Measurements from ENCODE around the gene FAM200B.

DNA sequence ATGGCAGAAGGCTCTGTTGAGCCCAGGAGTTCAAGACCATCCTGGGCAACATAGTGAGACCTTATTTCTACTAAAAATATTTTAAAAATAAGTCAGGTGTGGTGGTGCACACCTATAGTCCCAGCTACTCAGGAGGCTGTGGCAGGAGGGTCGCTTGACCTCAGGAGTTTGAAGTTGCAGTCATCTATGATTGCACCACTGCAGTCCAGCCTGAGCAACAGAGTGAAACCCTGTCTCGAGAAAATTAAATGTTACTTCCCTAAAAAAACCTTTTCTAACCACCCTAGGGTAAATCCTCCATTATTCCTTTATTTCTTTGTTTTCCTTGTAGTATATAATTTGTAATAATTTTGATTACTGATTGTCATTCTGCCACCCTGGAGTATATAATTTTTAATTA lies 7.9 kb downstream of the FAM200B start:
- TF ChIP-seq, protein P1, sequence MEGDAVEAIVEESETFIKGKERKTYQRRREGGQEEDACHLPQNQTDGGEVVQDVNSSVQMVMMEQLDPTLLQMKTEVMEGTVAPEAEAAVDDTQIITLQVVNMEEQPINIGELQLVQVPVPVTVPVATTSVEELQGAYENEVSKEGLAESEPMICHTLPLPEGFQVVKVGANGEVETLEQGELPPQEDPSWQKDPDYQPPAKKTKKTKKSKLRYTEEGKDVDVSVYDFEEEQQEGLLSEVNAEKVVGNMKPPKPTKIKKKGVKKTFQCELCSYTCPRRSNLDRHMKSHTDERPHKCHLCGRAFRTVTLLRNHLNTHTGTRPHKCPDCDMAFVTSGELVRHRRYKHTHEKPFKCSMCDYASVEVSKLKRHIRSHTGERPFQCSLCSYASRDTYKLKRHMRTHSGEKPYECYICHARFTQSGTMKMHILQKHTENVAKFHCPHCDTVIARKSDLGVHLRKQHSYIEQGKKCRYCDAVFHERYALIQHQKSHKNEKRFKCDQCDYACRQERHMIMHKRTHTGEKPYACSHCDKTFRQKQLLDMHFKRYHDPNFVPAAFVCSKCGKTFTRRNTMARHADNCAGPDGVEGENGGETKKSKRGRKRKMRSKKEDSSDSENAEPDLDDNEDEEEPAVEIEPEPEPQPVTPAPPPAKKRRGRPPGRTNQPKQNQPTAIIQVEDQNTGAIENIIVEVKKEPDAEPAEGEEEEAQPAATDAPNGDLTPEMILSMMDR (IDR thresholded peaks at IDR 0.05; ENCODE audit: low read depth, low read length, missing input control) = no peak
- no peak for TF ChIP-seq TAF1 (conservative IDR thresholded peaks at IDR 0.05)
- no peak for TF ChIP-seq NR2F2 (IDR thresholded peaks at IDR 0.05)
- no peak for TF ChIP-seq RAD21 (IDR thresholded peaks at IDR 0.05)
- TF ChIP-seq, protein P2, sequence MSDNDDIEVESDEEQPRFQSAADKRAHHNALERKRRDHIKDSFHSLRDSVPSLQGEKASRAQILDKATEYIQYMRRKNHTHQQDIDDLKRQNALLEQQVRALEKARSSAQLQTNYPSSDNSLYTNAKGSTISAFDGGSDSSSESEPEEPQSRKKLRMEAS (IDR thresholded peaks at IDR 0.05) = no peak
- TF ChIP-seq EGR1 (IDR thresholded peaks at IDR 0.05; ENCODE audit: low read depth in 2 of 2) = no peak
- TF ChIP-seq, protein P3, sequence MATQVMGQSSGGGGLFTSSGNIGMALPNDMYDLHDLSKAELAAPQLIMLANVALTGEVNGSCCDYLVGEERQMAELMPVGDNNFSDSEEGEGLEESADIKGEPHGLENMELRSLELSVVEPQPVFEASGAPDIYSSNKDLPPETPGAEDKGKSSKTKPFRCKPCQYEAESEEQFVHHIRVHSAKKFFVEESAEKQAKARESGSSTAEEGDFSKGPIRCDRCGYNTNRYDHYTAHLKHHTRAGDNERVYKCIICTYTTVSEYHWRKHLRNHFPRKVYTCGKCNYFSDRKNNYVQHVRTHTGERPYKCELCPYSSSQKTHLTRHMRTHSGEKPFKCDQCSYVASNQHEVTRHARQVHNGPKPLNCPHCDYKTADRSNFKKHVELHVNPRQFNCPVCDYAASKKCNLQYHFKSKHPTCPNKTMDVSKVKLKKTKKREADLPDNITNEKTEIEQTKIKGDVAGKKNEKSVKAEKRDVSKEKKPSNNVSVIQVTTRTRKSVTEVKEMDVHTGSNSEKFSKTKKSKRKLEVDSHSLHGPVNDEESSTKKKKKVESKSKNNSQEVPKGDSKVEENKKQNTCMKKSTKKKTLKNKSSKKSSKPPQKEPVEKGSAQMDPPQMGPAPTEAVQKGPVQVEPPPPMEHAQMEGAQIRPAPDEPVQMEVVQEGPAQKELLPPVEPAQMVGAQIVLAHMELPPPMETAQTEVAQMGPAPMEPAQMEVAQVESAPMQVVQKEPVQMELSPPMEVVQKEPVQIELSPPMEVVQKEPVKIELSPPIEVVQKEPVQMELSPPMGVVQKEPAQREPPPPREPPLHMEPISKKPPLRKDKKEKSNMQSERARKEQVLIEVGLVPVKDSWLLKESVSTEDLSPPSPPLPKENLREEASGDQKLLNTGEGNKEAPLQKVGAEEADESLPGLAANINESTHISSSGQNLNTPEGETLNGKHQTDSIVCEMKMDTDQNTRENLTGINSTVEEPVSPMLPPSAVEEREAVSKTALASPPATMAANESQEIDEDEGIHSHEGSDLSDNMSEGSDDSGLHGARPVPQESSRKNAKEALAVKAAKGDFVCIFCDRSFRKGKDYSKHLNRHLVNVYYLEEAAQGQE (IDR thresholded peaks at IDR 0.05) = no peak
- TF ChIP-seq, protein P4, sequence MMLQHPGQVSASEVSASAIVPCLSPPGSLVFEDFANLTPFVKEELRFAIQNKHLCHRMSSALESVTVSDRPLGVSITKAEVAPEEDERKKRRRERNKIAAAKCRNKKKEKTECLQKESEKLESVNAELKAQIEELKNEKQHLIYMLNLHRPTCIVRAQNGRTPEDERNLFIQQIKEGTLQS (IDR thresholded peaks at IDR 0.05) = no peak
- no peak for TF ChIP-seq GABPA (IDR thresholded peaks at IDR 0.05 in 1 of 2, conservative IDR thresholded peaks at IDR 0.05 in 1 of 2)
- TF ChIP-seq SP1 (IDR thresholded peaks at IDR 0.05) = no peak
